DOHH2 (cell line): Measurements from ENCODE around the gene WNK1.
A peak's percentile ranks its signal among the peaks of the same experiment; 100 is the strongest.
"Not testable (repeated sequence)": the region's sequence is repeated elsewhere in the genome, so short reads cannot be mapped to it uniquely, and the experiment has no call there.

Source experiments
- H3F3A ChIP-seq: fragments of 200-600 bp; sonication (generic), shearing (Covaris generic); 2 replicates; pipeline ENCODE4 v1.6.0; 2016; ENCODE audit warnings: antibody characterized with exemption, mild to moderate bottlenecking; ENCODE audit not compliant: control insufficient read depth, insufficient read depth
- H3K27ac ChIP-seq: fragments of 200-600 bp; sonication (generic); 2 replicates; pipeline ENCODE4 v1.5.1; 2014; ENCODE audit warnings: low read depth, mild to moderate bottlenecking, low read length, moderate library complexity
- H3K27me3 ChIP-seq: fragments of 200-600 bp; sonication (generic); 2 replicates; pipeline ENCODE4 v1.6.1; 2014; ENCODE audit warnings: mild to moderate bottlenecking, low read length, mixed read lengths; ENCODE audit not compliant: control insufficient read depth
- H3K36me3 ChIP-seq: fragments of 200-600 bp; sonication (generic); 2 replicates; pipeline ENCODE4 v1.6.1; 2014; ENCODE audit warnings: mild to moderate bottlenecking, low read length, moderate library complexity, mixed read lengths; ENCODE audit not compliant: control insufficient read depth
- H3K4me1 ChIP-seq: fragments of 200-600 bp; sonication (generic); 2 replicates; pipeline ENCODE4 v1.6.1; 2014; ENCODE audit warnings: mild to moderate bottlenecking, low read length, mixed read lengths; ENCODE audit not compliant: control insufficient read depth
- H3K4me2 ChIP-seq: fragments of 200-600 bp; sonication (generic); 2 replicates; pipeline ENCODE4 v1.6.0; 2014; ENCODE audit warnings: mild to moderate bottlenecking, low read length, moderate library complexity
- H3K4me3 ChIP-seq: fragments of 200-600 bp; sonication (generic); 2 replicates; pipeline ENCODE4 v1.5.1; 2014; ENCODE audit warnings: mild to moderate bottlenecking, low read length, mixed read lengths
- H3K79me2 ChIP-seq: fragments of 200-600 bp; sonication (generic); 2 replicates; pipeline ENCODE4 v1.6.1; 2014; ENCODE audit warnings: mild to moderate bottlenecking, low read length, mixed read lengths; ENCODE audit not compliant: control insufficient read depth
- H3K9me2 ChIP-seq: fragments of 200-600 bp; sonication (generic); replicated peaks from 2 replicates; pipeline ENCODE4 v1.6.1; 2014; ENCODE audit warnings: mild to moderate bottlenecking, low read length, mixed read lengths; ENCODE audit not compliant: control insufficient read depth
- H3K9me3 ChIP-seq: fragments of 200-600 bp; sonication (generic); 2 replicates; pipeline ENCODE4 v1.6.1; 2014; ENCODE audit warnings: antibody characterized with exemption, low read length, mixed read lengths; ENCODE audit not compliant: control insufficient read depth, insufficient read depth
- H4K20me1 ChIP-seq: fragments of 200-600 bp; sonication (generic); 2 replicates; pipeline ENCODE4 v1.6.0; 2014; ENCODE audit warnings: low read depth, mild to moderate bottlenecking, antibody characterized with exemption, low read length, moderate library complexity; ENCODE audit not compliant: control insufficient read depth, insufficient read depth
- CTCF ChIP-seq: fragments of 200-600 bp; sonication (generic); IDR thresholded peaks from one replicate; pipeline ENCODE4 v1.5.1; 2014; ENCODE audit warnings: antibody characterized with exemption, mild to moderate bottlenecking, low read depth, low read length; ENCODE audit not compliant: poor library complexity, severe bottlenecking
- EZH2phosphoT487 ChIP-seq: fragments of 200-600 bp; sonication (generic); IDR thresholded peaks from 2 replicates; pipeline ENCODE4 v1.6.1; 2017; ENCODE audit warnings: borderline replicate concordance, mild to moderate bottlenecking, antibody characterized with exemption, low read length, moderate library complexity, mixed read lengths

WNK1 gene

GRCh38 chr12:772056-772697, 19.8 kb downstream of the WNK1 start:
- H3K27ac ChIP-seq: no peak overlapping the region
- H3K4me3 ChIP-seq: no peak overlapping the region
- H3F3A ChIP-seq: peaks cover 6% of the 10 kb centered on the region
- peaks cover 100% of the 10 kb centered on the region for H3K79me2 ChIP-seq
- H3K9me2 ChIP-seq: no peaks in the 10 kb centered on the region
- H3K4me1 ChIP-seq: peaks cover 70% of the 10 kb centered on the region
- H3K27me3 ChIP-seq: no peaks in the 10 kb centered on the region
- peaks cover 7% of the 10 kb centered on the region; the same call in 1 of the 2 replicates for H3K36me3 ChIP-seq
- peaks cover 11% of the 10 kb centered on the region for H4K20me1 ChIP-seq
- no peaks in the 10 kb centered on the region for H3K9me3 ChIP-seq
- no peak for TF ChIP-seq EZH2phosphoT487
- TF ChIP-seq CTCF: no peak
- no peak overlapping the region for H3K4me2 ChIP-seq

GRCh38 chr12:774051-774614, 21.8 kb downstream of the WNK1 start:
- Histone ChIP-seq H3K9me3 (no peaks in the 10 kb centered on the region), H3K36me3 (peaks cover 7% of the 10 kb centered on the region; the same call in 1 of the 2 replicates), H3K27me3 (no peaks in the 10 kb centered on the region), H3K27ac (no peak overlapping the region), H3K79me2 (peaks cover 100% of the 10 kb centered on the region), H3K4me3 (no peak overlapping the region), H3K4me2 (peak overlapping the region; percentile 14), H3F3A (peaks cover 6% of the 10 kb centered on the region; the same call in 1 of the 2 replicates), H3K4me1 (peaks cover 60% of the 10 kb centered on the region), H4K20me1 (peaks cover 16% of the 10 kb centered on the region), H3K9me2 (no peaks in the 10 kb centered on the region)
- TF ChIP-seq EZH2phosphoT487: no peak

- Histone ChIP-seq H3K79me2 (peaks cover 100% of the 10 kb centered on the region), H3K36me3 (peaks cover 12% of the 10 kb centered on the region), H3K4me1 (peaks cover 59% of the 10 kb centered on the region), H4K20me1 (peaks cover 29% of the 10 kb centered on the region)
- not testable (repeated sequence) for H3F3A ChIP-seq, H3K27ac ChIP-seq, H3K27me3 ChIP-seq, H3K9me3 ChIP-seq, H3K4me3 ChIP-seq, H3K4me2 ChIP-seq, H3K9me2 ChIP-seq
These were observed 23.8 kb downstream of the WNK1 start for GRCh38 chr12:775973-776771.

- H3K9me3 ChIP-seq, H3K27me3 ChIP-seq, H3K9me2 ChIP-seq, H3K4me2 ChIP-seq, H3K4me3 ChIP-seq, H3K27ac ChIP-seq, H3F3A ChIP-seq: not testable (repeated sequence)
- Histone ChIP-seq H3K36me3 (peaks cover 13% of the 10 kb centered on the region), H4K20me1 (peaks cover 29% of the 10 kb centered on the region), H3K4me1 (peaks cover 58% of the 10 kb centered on the region), H3K79me2 (peaks cover 100% of the 10 kb centered on the region)
These were observed 24.5 kb downstream of the WNK1 start for GRCh38 chr12:776772-777373.
